Cardiac muscle cell (in vitro differentiated cells and primary cell): ENCODE results near the gene NETO2. TPM values are rescaled to one million over a fixed set of nuclear protein-coding genes. Genes with fewer than 3 reads are reported as not detected.
"Not testable (repeated sequence)": the region's sequence is repeated elsewhere in the genome, so short reads cannot be mapped to it uniquely, and the experiment has no call there.

ENCODE experiments used
- DNase-seq, 2 donors: peaks; one replicate each; pipeline versions ENCODE4 v3.0.0 to v3.0.0-alpha.2; 2010 to 2017; ENCODE audit warnings: low read depth in 1 of 2, low spot score in 1 of 2
- H3K27ac ChIP-seq: fragments of 200-600 bp; sonication (generic); 2 replicates; pipeline ENCODE4 v1.5.1; 2016
- H3K27me3 ChIP-seq: fragments of 200-600 bp; sonication (generic); 2 replicates; pipeline ENCODE4 v1.6.0; 2016; ENCODE audit warnings: control low read depth
- H3K36me3 ChIP-seq: fragments of 200-600 bp; sonication (generic); 2 replicates; pipeline ENCODE4 v1.5.1; 2016; ENCODE audit warnings: control low read depth
- H3K4me1 ChIP-seq: fragments of 200-600 bp; sonication (generic); 2 replicates; pipeline ENCODE4 v1.8.1; 2017; ENCODE audit warnings: low read depth, mild to moderate bottlenecking, mixed run types
- H3K4me3 ChIP-seq: fragments of 200-600 bp; sonication (generic); 2 replicates; pipeline ENCODE4 v1.5.1; 2016; ENCODE audit warnings: mild to moderate bottlenecking
- H3K9me3 ChIP-seq: fragments of 200-600 bp; sonication (generic); 2 replicates; pipeline ENCODE4 v1.5.1; 2017; ENCODE audit warnings: low read depth, mild to moderate bottlenecking, control low read depth
- polyA plus RNA-seq: library from polyadenylated mRNA; unstranded; fragments of >200 nt; fragmentation: Nextera tagmentation; extraction: Ambion mirVana; gene quantifications from 2 replicates; pipeline ENCODE4 v1.2.1, GENCODE V29; 2016
- total RNA-seq: library from RNA; depleted of rRNA; stranded (reverse); fragments of >200 nt; gene quantifications from 2 replicates; pipeline ENCODE4 v1.2.3, GENCODE V29; 2016
- TF ChIP-seq, protein P1 (sequence below): IDR thresholded peaks from 2 replicates; pipeline ENCODE4 v1.5.1; 2012; ENCODE audit warnings: low read depth, mild to moderate bottlenecking, low read length

NETO2 gene
- total and polyA plus RNA-seq, 2 experiments from 2014 or later, result 12.7 to 19.0 TPM

DNA sequence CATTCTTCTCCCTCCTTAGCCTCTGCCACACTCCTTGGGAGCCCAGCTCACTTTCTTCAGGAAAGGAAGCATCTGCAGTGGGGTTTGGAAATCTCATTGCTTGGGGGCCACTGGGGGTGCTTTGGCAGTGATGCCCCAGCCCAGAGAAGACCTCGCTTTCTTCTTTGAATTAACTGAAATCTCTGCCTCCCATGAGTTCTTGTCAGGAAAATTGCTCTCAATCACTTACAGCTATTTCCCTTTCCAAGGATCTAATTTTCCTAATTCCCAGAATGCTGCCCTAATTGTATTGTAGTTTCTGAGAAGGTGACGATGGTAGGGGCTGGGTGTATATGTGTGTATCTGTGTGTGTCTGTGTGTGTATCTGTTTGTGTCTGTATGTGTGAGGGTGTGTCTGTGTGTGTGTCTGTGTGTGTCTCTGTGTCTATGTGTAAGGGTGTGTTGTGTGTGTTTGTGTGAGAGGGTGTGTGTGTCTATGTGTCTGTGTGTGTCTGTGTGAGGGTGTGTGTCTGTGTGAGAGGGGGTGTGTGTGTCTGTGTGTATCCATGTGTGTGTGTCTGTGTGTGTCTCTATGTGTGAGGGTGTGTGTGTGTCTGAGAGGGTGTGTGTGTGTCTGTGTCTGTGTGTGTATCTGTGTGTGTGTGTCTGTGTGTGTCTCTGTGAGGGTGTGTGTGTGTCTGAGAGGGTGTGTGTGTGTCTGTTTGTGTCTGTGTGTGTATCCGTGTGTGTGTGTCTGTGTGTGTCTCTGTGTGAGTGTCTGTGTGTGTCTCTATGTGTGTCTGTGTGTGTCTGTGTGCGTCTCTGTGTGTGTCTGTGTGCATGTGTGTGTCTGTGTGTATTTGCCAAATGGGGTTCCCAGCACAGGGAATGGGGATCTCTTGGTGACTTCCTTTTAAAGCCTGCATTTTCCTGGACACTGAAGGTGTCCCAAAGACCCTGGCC is 86.8 kb downstream of the NETO2 start:
- no peak overlapping the region for H3K27ac ChIP-seq
- DNase-seq, result no peak
- no peaks in the 10 kb centered on the region for H3K27me3 ChIP-seq
- H3K4me1 ChIP-seq, result no peaks in the 10 kb centered on the region
- H3K4me3 ChIP-seq, result no peak overlapping the region
- TF ChIP-seq, protein P1, sequence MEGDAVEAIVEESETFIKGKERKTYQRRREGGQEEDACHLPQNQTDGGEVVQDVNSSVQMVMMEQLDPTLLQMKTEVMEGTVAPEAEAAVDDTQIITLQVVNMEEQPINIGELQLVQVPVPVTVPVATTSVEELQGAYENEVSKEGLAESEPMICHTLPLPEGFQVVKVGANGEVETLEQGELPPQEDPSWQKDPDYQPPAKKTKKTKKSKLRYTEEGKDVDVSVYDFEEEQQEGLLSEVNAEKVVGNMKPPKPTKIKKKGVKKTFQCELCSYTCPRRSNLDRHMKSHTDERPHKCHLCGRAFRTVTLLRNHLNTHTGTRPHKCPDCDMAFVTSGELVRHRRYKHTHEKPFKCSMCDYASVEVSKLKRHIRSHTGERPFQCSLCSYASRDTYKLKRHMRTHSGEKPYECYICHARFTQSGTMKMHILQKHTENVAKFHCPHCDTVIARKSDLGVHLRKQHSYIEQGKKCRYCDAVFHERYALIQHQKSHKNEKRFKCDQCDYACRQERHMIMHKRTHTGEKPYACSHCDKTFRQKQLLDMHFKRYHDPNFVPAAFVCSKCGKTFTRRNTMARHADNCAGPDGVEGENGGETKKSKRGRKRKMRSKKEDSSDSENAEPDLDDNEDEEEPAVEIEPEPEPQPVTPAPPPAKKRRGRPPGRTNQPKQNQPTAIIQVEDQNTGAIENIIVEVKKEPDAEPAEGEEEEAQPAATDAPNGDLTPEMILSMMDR, result no peak
- no peaks in the 10 kb centered on the region for H3K36me3 ChIP-seq
- H3K9me3 ChIP-seq, result no peaks in the 10 kb centered on the region

DNA sequence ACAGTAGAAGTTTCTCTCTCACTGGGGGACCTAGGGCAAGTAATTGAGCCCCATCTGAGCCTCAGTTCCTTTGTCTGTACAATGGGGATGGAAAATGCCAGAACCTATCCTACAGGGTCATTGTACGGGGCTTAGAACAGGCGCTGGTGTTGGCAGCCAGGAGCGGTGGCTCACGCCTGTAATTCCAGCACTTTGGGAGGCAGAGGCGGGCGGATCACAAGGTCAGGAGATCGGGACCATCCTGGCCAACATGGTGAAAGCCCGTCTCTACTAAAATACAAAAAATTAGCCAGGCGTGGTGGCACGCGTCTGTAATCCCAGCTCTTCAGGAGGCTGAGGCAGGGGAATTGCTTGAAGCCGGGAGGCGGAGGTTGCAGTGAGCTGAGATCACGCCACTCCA is 87.7 kb downstream of the NETO2 start:
- H3K36me3 ChIP-seq, H3K9me3 ChIP-seq, DNase-seq, H3K4me3 ChIP-seq, H3K27me3 ChIP-seq, H3K27ac ChIP-seq, H3K4me1 ChIP-seq: not testable (repeated sequence)

DNA sequence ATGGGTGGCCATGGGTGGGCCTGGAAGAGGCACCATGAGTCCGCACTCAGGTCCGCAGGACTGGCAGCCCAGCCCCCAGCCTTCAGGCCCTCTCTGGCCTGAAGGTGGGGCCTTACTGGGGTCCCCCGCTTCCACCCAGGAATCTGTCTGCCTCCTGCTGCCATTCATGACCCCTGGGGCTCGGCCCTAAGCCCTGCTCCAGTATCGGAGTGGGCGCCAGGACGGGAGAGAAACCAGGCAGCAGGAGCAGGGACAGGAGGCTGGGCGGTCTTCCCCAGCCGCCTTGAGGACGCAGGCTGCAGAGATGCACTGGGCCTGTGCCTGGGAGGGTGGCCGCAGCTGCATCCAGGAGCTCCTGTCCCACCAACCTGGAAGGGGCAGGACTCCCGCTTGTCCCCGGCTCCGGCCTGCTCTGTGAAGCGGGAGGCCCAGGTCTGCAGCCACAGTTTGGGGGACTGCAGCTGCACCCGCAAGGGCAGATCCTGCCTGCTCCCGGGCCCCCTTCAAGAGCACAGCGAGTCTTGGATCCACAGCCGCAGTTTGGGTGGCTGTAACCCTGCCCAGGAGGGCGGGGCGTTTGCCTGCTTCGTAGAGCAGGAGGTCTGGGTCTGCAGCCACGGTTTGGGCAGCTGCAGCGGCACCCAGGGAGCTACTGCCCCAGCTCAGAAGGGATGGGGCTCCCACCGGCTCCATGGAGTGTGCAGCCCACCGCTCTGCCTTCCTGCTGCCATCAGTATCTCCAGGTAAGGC is 88.4 kb downstream of the NETO2 start:
- Histone ChIP-seq H3K36me3 (no peaks in the 10 kb centered on the region), H3K4me3 (no peak overlapping the region), H3K27me3 (no peaks in the 10 kb centered on the region), H3K4me1 (no peaks in the 10 kb centered on the region), H3K27ac (no peak overlapping the region), H3K9me3 (no peaks in the 10 kb centered on the region)
- TF ChIP-seq, protein P1, result no peak
- DNase-seq, result no peak

DNA sequence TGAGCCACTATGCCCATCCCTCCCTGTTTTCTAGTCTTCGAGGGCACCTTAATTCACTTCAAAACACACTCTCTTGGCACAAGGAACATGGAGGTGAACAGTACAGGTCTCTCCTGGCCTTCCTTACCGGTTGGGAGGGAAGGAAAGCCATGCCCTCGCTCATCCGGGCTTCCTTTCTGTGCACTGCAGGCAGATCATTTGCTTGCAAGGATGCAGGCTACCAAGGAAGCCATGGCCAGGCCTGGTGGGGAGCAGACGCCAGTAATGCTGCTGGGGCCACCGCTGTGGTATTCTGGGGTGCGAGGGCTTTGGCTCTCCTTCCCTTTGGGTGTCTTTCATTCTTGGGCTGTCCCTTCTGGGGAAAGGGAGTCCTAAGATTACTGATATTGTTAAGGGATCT is 89.4 kb downstream of the NETO2 start:
- H3K36me3 ChIP-seq, result no peaks in the 10 kb centered on the region
- no peak for DNase-seq
- no peaks in the 10 kb centered on the region for H3K4me1 ChIP-seq
- TF ChIP-seq, protein P1, result no peak
- H3K4me3 ChIP-seq, result no peak overlapping the region
- H3K27me3 ChIP-seq, result no peaks in the 10 kb centered on the region
- H3K9me3 ChIP-seq, result no peaks in the 10 kb centered on the region
- H3K27ac ChIP-seq, result no peak overlapping the region

DNA sequence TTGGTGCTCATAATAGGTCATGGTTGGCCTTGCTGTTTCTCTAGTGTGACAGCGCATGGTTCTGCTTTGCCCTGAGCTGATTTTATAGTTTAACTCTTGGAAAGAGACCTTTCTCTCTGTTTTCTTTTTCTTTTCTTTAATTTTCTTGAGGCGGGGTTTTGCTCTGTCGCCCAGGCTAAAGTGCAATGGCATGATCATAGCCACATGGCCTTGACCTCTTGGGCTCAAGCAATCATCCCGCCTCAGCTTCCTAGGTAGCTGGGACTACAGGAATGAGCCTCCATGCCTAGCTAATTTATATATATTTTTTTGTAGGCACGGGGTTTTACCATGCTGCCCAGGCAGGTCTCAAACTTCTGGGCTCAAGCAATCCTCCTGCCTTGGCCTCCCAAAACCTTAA is 89.8 kb downstream of the NETO2 start:
- TF ChIP-seq, protein P1, result no peak
- no peaks in the 10 kb centered on the region for H3K9me3 ChIP-seq
- no peaks in the 10 kb centered on the region for H3K4me1 ChIP-seq
- DNase-seq, result no peak
- no peak overlapping the region for H3K27ac ChIP-seq
- H3K4me3 ChIP-seq, result no peak overlapping the region
- no peaks in the 10 kb centered on the region for H3K36me3 ChIP-seq
- H3K27me3 ChIP-seq, result no peaks in the 10 kb centered on the region
